ENCODE data around the gene CHRNA4. TPM values are rescaled to one million over a fixed set of nuclear protein-coding genes. Genes with fewer than 3 reads are reported as not detected.
"Not testable (repeated sequence)": the region's sequence is repeated elsewhere in the genome, so short reads cannot be mapped to it uniquely, and the experiment has no call there.

CHRNA4 gene
- total RNA-seq, 4 donors from 2014 or later, result 0.13 TPM; not detected in 3

- intact Hi-C loops (cut with DNase I; ENCODE audit: low total_unique reads), result no loop called here
- no peak for TF ChIP-seq CTCF (IDR thresholded peaks at IDR 0.05)
- no peak overlapping the region for H3K4me3 ChIP-seq (ENCODE audit: low read depth, poor library complexity, severe bottlenecking)
- DNase-seq (ENCODE audit: low spot score in 2 of 2), result no peak
- WGBS, 2 donors, result 40 to 56% methylated on average over 14 to 20 of the region's 21 CpGs
These were observed 16.4 kb downstream of the CHRNA4 start for GRCh38 chr20:63344616-63345327.

- TF ChIP-seq POLR2A (IDR thresholded peaks at IDR 0.05) (no peak), CTCF (IDR thresholded peaks at IDR 0.05) (no peak)
- WGBS, 2 donors, result 64 to 66% methylated on average over 28 to 35 of the region's 37 CpGs
- DNase-seq (ENCODE audit: low spot score in 2 of 2), result no peak
- no peak overlapping the region for H3K4me3 ChIP-seq (ENCODE audit: low read depth, poor library complexity, severe bottlenecking)
- intact Hi-C loops (cut with DNase I; ENCODE audit: low total_unique reads), result no loop called here
These were observed 17.4 kb downstream of the CHRNA4 start for GRCh38 chr20:63343460-63344445.

GRCh38 chr20:63342561-63343459, 18.3 kb downstream of the CHRNA4 start:
- intact Hi-C loops (cut with DNase I; ENCODE audit: low total_unique reads), result no loop called here
- TF ChIP-seq POLR2A (IDR thresholded peaks at IDR 0.05) (no peak), CTCF (IDR thresholded peaks at IDR 0.05) (no peak)
- H3K4me3 ChIP-seq (ENCODE audit: low read depth, poor library complexity, severe bottlenecking), result no peak overlapping the region
- WGBS, 2 donors, result 83 to 84% methylated on average over 55 to 58 of the region's 59 CpGs
- DNase-seq (ENCODE audit: low spot score in 2 of 2), result no peak

DNA sequence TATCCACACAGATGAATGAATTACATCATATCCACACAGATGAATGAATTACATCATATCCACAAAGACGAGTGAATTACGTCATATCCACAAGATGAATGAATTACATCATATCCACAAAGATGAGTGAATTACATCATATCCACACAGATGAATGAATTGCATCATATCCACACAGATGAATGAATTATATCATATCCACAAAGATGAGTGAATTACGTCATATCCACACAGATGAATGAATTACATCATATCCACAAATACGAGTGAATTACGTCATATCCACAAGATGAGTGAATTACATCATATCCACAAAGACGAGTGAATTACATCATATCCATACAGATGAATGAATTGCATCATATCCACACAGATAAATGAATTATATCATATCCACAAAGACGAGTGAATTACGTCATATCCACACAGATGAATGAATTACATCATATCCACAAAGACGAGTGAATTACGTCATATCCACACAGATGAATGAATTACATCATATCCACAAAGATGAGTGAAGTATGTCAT, 20.9 kb downstream of the CHRNA4 start:
- intact Hi-C loops (cut with DNase I; ENCODE audit: low total_unique reads); H3K4me3 ChIP-seq (ENCODE audit: low read depth, poor library complexity, severe bottlenecking); DNase-seq (ENCODE audit: low spot score in 2 of 2): not testable (repeated sequence)
- 67 to 72% methylated on average over 10 of the region's 10 CpGs for WGBS, 2 donors

DNA sequence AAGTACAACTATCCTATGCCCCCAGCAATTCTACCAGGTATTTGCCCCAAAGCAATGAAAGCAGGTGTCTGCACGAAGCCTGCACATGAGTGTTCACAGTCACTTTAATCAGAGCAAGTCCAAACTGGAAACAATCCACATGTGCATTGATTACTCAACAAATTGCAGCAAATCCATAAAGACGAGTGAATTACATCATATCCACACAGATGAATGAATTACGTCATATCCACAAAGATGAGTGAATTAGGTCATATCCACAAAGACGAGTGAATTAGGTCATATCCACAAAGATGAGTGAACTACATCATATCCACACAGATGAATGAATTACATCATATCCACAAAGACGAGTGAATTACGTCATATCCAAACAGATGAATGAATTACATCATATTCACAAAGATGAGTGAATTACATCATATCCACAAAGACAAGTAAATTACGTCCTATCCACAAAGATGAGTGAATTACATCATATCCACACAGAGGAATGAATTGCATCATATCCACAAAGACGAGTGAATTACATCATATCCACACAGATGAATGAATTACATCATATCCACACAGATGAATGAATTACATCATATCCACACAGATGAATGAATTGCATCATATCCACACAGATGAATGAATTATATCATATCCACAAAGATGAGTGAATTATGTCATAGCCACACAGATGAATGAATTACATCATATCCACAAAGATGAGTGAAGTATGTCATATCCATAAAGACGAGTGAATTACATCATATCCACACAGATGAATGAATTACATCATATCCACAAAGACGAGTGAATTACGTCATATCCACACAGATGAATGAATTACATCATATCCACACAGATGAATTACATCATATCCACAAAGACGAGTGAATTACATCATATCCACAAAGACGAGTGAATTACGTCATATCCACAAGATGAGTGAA, 21.7 kb downstream of the CHRNA4 start:
- DNase-seq (ENCODE audit: low spot score in 2 of 2); H3K4me3 ChIP-seq (ENCODE audit: low read depth, poor library complexity, severe bottlenecking); intact Hi-C loops (cut with DNase I; ENCODE audit: low total_unique reads): not testable (repeated sequence)
- 53 to 62% methylated on average over 14 of the region's 14 CpGs for WGBS, 2 donors
